ENCODE results near the gene RAB40C. TPM values are rescaled to one million over a fixed set of nuclear protein-coding genes. Genes with fewer than 3 reads are reported as not detected.

RAB40C gene
- total RNA-seq, 2 donors from 2014 or later = 11.1 to 13.5 TPM

DNA sequence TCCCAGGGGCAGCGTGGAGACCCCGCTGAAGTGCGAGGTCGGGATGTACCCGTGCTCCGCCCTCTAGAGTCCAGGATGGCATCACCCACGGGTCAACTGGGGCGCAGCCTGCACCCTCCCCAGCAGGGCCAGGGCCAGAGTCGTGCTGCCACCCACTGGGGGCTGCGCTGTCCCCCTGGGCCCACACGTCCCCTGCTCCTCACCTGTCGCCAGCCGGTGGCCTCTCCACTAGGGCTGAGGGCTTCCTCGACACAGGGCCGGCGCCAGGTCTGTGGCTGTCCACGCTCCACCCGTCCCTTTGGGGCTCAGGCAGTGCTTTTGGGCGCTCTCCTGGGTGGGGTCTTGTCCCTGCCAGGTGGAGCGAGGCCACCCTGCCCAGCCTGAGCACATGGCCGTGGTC is 41.3 kb upstream of the RAB40C start:
- Histone ChIP-seq H3K36me3 (peaks cover 36% of the 10 kb centered on the region), H3K4me3 (no peak overlapping the region), H3K4me1 (no peaks in the 10 kb centered on the region), H3K27me3 (no peaks in the 10 kb centered on the region), H3K27ac (no peak overlapping the region), H3K9me3 (no peaks in the 10 kb centered on the region)
- DNase-seq (ENCODE audit: low spot score) = no peak
- TF ChIP-seq, protein P1, sequence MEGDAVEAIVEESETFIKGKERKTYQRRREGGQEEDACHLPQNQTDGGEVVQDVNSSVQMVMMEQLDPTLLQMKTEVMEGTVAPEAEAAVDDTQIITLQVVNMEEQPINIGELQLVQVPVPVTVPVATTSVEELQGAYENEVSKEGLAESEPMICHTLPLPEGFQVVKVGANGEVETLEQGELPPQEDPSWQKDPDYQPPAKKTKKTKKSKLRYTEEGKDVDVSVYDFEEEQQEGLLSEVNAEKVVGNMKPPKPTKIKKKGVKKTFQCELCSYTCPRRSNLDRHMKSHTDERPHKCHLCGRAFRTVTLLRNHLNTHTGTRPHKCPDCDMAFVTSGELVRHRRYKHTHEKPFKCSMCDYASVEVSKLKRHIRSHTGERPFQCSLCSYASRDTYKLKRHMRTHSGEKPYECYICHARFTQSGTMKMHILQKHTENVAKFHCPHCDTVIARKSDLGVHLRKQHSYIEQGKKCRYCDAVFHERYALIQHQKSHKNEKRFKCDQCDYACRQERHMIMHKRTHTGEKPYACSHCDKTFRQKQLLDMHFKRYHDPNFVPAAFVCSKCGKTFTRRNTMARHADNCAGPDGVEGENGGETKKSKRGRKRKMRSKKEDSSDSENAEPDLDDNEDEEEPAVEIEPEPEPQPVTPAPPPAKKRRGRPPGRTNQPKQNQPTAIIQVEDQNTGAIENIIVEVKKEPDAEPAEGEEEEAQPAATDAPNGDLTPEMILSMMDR (IDR thresholded peaks at IDR 0.05) = no peak

DNA sequence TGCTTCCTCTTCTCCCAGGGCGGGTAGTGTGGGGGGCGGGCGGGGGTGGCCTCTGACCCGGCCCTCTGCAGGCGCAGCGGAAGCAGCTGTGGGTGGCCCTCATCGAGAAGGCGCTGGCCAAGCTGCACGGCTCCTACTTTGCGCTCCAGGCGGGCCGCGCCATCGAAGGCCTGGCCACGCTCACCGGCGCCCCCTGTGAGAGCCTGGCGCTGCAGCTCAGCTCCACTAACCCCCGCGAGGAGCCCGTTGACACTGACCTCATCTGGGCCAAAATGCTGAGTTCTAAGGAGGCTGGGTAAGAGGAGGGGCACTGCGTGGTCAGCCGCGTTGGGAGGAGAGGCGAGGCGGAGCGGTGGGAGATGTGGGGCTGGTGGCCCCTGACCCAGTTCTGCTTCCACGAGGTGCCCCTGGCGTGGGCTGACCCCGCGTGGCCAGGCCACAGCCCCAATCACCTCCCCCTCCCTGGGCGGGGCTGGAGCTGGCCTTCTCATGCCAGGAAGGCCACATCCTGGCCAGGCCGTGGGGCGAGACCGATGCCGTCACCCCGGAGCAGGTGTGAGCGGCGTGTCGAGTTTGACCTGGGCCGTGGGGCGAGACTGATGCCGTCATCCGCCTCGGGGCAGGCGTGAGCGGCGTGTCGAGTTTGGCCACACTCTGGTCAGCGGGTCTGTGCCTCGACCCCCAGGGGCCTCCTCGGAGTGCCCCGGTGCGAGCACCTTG is 40.2 kb upstream of the RAB40C start:
- TF ChIP-seq, protein P1 (IDR thresholded peaks at IDR 0.05) = no peak
- Histone ChIP-seq H3K36me3 (peaks cover 40% of the 10 kb centered on the region), H3K27me3 (no peaks in the 10 kb centered on the region), H3K4me1 (no peaks in the 10 kb centered on the region), H3K4me3 (no peak overlapping the region), H3K9me3 (no peaks in the 10 kb centered on the region), H3K27ac (no peak overlapping the region)
- DNase-seq (ENCODE audit: low spot score) = no peak

DNA sequence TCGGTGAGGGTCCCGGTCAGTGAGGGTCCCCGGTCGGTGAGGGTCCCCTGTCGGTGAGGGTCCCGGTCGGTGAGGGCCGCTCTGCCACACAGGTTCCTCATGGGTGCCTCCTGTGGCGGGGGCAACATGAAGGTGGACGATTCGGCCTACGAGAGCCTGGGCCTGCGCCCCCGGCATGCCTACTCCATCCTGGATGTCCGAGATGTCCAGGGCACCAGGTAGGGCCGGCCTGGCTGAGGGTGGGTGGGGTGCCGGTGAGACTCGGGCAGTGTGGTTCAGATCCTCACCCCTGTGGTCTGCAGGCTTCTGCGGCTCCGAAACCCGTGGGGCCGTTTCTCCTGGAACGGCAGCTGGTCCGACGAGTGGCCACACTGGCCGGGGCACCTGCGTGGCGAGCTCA is 38.7 kb upstream of the RAB40C start:
- Histone ChIP-seq H3K27me3 (no peaks in the 10 kb centered on the region), H3K36me3 (peaks cover 40% of the 10 kb centered on the region), H3K4me3 (no peak overlapping the region), H3K9me3 (no peaks in the 10 kb centered on the region), H3K27ac (no peak overlapping the region), H3K4me1 (no peaks in the 10 kb centered on the region)
- TF ChIP-seq, protein P1 (IDR thresholded peaks at IDR 0.05) = no peak
- no peak for DNase-seq (ENCODE audit: low spot score)

DNA sequence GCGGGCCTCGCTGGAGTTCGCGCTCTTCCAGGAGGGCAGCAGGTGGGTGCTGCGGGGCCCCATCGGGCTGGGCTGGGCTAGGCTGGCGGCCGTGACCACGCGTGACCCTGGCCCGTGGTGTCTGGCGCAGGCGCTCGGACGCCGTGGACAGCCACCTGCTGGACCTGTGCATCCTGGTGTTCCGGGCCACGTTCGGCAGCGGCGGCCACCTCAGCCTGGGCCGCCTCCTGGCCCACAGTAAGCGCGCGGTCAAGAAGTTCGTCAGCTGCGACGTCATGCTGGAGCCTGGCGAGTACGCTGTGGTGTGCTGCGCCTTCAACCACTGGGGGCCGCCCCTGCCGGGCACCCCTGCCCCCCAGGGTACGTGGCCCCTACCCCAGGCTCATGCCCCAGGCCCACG is 37.7 kb upstream of the RAB40C start:
- no peak for DNase-seq (ENCODE audit: low spot score)
- H3K27me3 ChIP-seq = no peaks in the 10 kb centered on the region
- H3K4me3 ChIP-seq = no peak overlapping the region
- H3K4me1 ChIP-seq = no peaks in the 10 kb centered on the region
- H3K27ac ChIP-seq = no peak overlapping the region
- peaks cover 40% of the 10 kb centered on the region for H3K36me3 ChIP-seq
- TF ChIP-seq, protein P1 (IDR thresholded peaks at IDR 0.05) = no peak
- H3K9me3 ChIP-seq = no peaks in the 10 kb centered on the region

DNA sequence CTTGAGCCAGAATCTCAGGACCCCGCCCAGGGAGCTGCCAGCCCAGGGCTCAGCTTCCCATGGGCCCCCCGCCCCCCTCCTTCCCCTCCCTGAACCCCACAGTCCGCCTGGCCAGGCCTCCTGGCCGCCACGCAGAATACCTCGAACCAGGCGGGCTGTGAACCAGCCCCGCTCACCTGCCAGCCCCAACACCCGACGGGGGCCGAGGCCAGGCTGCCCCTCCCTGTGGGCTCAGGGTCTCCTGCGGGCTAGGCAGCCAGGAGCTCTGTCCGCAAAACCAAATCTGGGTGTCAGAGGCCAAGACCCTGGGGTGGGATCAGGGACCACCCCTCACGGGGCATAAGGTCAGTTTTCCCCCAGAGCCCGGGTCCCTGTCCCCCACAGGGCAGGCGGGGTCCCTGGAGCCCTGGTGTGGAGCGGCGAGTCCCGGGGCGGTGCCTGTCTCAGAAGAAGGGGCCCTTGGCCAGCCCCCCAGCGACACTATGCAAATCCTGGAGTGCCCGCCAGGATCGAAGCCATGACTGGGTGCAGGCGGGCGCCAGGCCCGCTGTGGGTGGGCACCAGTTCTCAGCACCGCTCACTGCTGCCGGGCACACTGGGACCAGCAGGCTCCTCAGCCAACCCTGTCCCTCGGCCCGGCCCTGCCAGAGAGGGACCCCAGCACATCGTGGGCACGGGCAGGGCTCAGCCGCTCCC is 36.1 kb upstream of the RAB40C start:
- TF ChIP-seq, protein P1 (IDR thresholded peaks at IDR 0.05) = no peak
- Histone ChIP-seq H3K4me3 (no peak overlapping the region), H3K4me1 (peaks cover 0 to 3% of the 10 kb centered on the region in 2 donors), H3K36me3 (peaks cover 39% of the 10 kb centered on the region), H3K9me3 (no peaks in the 10 kb centered on the region), H3K27ac (no peak overlapping the region), H3K27me3 (no peaks in the 10 kb centered on the region)
- DNase-seq (ENCODE audit: low spot score) = no peak
